IPS-18a (cell line): ENCODE results near the gene TRABD2A.

ENCODE experiments used
- H3K27ac ChIP-seq: one replicate; pipeline ENCODE4 v1.5.1; 2013; ENCODE audit warnings: low read length
- H3K27me3 ChIP-seq: one replicate; pipeline ENCODE4 v1.6.1; 2013; ENCODE audit warnings: mild to moderate bottlenecking, low read length; ENCODE audit not compliant: control insufficient read depth, insufficient read depth
- H3K36me3 ChIP-seq: one replicate; pipeline ENCODE4 v1.6.1; 2013; ENCODE audit warnings: low read depth, low read length; ENCODE audit not compliant: control insufficient read depth
- H3K4me1 ChIP-seq: one replicate; pipeline ENCODE4 v1.6.1; 2013; ENCODE audit warnings: low read depth, low read length; ENCODE audit not compliant: control insufficient read depth
- H3K4me3 ChIP-seq: one replicate; pipeline ENCODE4 v1.5.1; 2013; ENCODE audit warnings: low read length
- H3K9ac ChIP-seq: one replicate; pipeline ENCODE4 v1.6.1; 2013; ENCODE audit warnings: mild to moderate bottlenecking, low read length, moderate library complexity
- H3K9me3 ChIP-seq: one replicate; pipeline ENCODE4 v1.6.1; 2013; ENCODE audit warnings: low read depth, low read length; ENCODE audit not compliant: control insufficient read depth

Gene TRABD2A

DNA sequence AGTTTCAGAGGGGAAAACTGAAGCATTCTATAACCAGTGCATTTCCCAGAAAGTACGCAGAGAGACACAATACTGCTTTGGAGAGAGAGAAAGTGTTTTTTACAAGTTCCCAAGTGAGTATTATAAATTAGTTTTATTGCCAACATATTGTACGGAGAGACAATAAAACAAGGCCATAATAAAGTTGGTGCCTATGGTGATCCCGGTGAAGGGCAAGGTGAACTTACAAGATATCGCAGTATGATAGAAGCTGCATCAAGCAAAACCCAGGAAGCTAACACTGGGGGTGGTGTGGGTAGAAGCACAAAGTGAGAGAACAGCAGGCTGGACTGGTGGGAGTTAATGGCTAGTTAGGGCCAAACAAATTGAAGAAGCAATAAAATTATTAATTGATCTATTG, 32.1 kb upstream of the TRABD2A start:
- no peak overlapping the region for H3K9ac ChIP-seq
- H3K9me3 ChIP-seq: no peaks in the 10 kb centered on the region
- H3K27me3 ChIP-seq: no peaks in the 10 kb centered on the region
- H3K4me1 ChIP-seq: no peaks in the 10 kb centered on the region
- H3K36me3 ChIP-seq: no peaks in the 10 kb centered on the region
- H3K4me3 ChIP-seq: no peak overlapping the region
- no peak overlapping the region for H3K27ac ChIP-seq

GRCh38 chr2:84911135-84911678, 30.3 kb upstream of the TRABD2A start:
- Histone ChIP-seq H3K27me3 (no peaks in the 10 kb centered on the region), H3K4me3 (no peak overlapping the region), H3K36me3 (no peaks in the 10 kb centered on the region), H3K27ac (no peak overlapping the region), H3K4me1 (peaks cover 4% of the 10 kb centered on the region), H3K9me3 (no peaks in the 10 kb centered on the region), H3K9ac (no peak overlapping the region)

- Histone ChIP-seq H3K27me3 (peaks cover 7% of the 10 kb centered on the region), H3K9ac (no peak overlapping the region), H3K4me3 (no peak overlapping the region), H3K9me3 (no peaks in the 10 kb centered on the region), H3K36me3 (no peaks in the 10 kb centered on the region), H3K27ac (no peak overlapping the region), H3K4me1 (peaks cover 8% of the 10 kb centered on the region)
Observed at GRCh38 chr2:84908948-84909713, 28.2 kb upstream of the TRABD2A start.

DNA sequence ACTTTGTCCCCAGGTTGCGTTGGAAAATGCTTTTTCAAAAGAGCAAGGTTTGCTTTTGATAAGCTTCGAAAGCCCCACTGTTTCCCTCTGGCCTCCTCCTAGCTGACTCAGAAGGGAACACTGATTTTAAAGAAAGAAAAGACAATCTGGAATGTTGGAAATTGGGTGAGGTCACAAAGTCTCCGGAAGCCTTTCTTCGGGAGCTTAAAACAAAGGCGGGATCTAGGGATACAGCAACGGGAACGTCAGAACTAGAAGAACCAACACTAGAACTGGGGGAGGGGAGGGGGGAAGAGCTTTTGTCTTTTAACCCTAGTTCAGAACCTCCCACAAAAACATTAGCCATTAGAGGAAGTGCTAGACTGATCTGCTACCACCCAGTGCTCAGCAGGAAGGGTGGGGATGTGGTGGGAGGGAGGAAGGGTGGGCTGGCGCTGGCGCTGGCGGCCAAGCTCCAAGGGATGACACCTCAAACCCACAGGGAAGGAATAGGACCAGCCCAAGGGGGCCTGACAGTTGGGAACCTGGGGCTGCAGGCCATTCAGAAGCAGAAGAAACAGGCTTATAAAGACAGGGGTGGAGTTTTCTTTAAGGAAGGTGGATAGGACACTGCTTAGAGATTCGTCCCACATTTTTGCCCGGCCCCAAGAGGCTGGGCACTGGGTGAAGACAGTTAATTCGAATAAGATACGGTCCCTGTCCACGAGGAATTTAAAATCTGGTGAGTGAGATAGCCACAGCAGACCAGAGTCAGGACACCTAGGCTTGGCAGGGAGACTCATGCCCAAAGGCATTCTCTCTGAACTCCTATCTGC, 26.2 kb upstream of the TRABD2A start:
- H3K4me3 ChIP-seq: peak overlapping the region; percentile 90
- peaks cover 16% of the 10 kb centered on the region for H3K27me3 ChIP-seq
- no peaks in the 10 kb centered on the region for H3K36me3 ChIP-seq
- H3K27ac ChIP-seq: no peak overlapping the region
- peak overlapping the region; percentile 77 for H3K9ac ChIP-seq
- peaks cover 8% of the 10 kb centered on the region for H3K4me1 ChIP-seq
- no peaks in the 10 kb centered on the region for H3K9me3 ChIP-seq

- Histone ChIP-seq H3K9me3 (no peaks in the 10 kb centered on the region), H3K4me1 (peaks cover 8% of the 10 kb centered on the region), H3K4me3 (peak overlapping the region; percentile 90), H3K27me3 (peaks cover 16% of the 10 kb centered on the region), H3K36me3 (no peaks in the 10 kb centered on the region), H3K9ac (peak overlapping the region; percentile 77), H3K27ac (no peak overlapping the region)
Observed at GRCh38 chr2:84906108-84906899, 25.4 kb upstream of the TRABD2A start.

DNA sequence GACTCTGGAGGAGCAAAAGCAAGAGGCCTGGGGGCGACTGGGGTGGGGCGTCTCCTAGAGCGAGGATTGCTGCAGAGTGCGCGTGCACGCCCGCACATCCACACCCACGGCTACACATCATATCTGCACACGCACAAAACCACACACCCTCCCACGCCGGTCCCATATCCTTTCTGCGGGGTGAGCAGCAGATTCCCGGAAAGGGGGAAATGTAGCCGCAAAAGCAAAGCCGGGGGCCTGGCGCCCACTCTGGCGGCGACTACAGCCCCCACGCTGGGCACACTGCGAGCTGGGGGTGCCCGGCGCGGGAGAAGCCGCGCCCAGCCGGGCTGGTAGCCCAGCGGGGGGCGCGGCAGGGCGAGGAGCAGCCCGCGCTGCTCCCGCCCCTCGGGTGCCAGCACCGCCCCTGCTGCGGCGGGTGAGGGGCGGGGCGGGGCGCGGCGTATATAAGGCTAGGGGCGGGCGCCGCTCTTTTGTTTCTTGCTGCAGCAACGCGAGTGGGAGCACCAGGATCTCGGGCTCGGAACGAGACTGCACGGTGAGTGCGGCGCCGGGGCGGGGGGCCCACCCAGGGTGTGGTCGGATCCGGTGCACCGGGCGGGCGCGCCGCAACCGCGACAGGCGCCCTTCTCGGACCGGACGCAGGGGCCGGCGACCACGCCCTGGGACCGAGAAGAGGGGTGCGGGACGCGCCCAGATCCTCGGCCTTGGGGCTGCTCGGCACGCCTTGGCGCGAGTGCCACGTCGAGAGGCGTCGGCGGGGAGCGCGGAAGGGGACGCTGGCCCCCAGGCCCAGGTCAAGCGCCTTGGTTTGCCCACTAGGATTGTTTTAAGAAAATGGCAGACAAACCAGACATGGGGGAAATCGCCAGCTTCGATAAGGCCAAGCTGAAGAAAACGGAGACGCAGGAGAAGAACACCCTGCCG, 24.6 kb upstream of the TRABD2A start, which contains the start of gene TMSB10:
TSS of gene TMSB10 (plus strand) at position 476 of the 927 bp plus-strand sequence.
- Histone ChIP-seq H3K27me3 (peaks cover 16% of the 10 kb centered on the region), H3K9me3 (no peaks in the 10 kb centered on the region), H3K4me3 (peak within 1 kb of the TSS; percentile 90), H3K27ac (no peak within 1 kb of the TSS), H3K4me1 (peaks cover 8% of the 10 kb centered on the region), H3K36me3 (no peaks in the 10 kb centered on the region), H3K9ac (peak within 1 kb of the TSS; percentile 77)

- Histone ChIP-seq H3K4me3 (peak overlapping the region; percentile 90), H3K27ac (no peak overlapping the region), H3K4me1 (peaks cover 8% of the 10 kb centered on the region), H3K9me3 (no peaks in the 10 kb centered on the region), H3K27me3 (peaks cover 16% of the 10 kb centered on the region), H3K9ac (peak overlapping the region; percentile 37), H3K36me3 (no peaks in the 10 kb centered on the region)
Observed at GRCh38 chr2:84904717-84905174, 23.9 kb upstream of the TRABD2A start.

- H3K36me3 ChIP-seq: no peaks in the 10 kb centered on the region
- no peak overlapping the region for H3K27ac ChIP-seq
- peak overlapping the region; percentile 90 for H3K4me3 ChIP-seq
- peaks cover 16% of the 10 kb centered on the region for H3K27me3 ChIP-seq
- H3K9ac ChIP-seq: no peak overlapping the region
- no peaks in the 10 kb centered on the region for H3K9me3 ChIP-seq
- H3K4me1 ChIP-seq: peaks cover 8% of the 10 kb centered on the region
Observed at GRCh38 chr2:84904151-84904550, 23.3 kb upstream of the TRABD2A start.

DNA sequence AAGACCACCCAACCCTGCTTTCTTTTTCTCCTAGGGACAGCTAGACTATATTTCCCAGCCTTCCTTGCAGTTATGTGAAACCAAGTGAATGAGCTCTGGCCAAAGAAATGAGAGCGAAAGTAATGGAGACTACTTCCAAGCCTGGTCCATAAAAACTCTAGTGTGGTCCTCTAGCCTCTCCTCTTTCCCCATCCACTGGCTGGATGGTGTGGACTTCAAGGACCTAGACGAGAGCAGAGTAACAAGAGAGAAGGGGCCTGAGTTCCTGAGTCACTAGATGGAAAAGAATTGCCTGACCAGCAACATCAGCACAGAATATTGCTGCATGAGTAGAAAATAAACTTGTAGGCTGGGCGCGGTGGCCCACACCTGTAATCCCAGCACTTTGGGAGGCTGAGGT, 21.6 kb upstream of the TRABD2A start:
- no peaks in the 10 kb centered on the region for H3K9me3 ChIP-seq
- no peaks in the 10 kb centered on the region for H3K36me3 ChIP-seq
- no peak overlapping the region for H3K9ac ChIP-seq
- H3K4me3 ChIP-seq: no peak overlapping the region
- no peak overlapping the region for H3K27ac ChIP-seq
- peaks cover 7% of the 10 kb centered on the region for H3K4me1 ChIP-seq
- H3K27me3 ChIP-seq: peaks cover 16% of the 10 kb centered on the region

- Histone ChIP-seq H3K4me3 (no peak overlapping the region), H3K27ac (no peak overlapping the region), H3K9me3 (no peaks in the 10 kb centered on the region), H3K9ac (no peak overlapping the region), H3K36me3 (no peaks in the 10 kb centered on the region), H3K4me1 (peaks cover 3% of the 10 kb centered on the region), H3K27me3 (peaks cover 16% of the 10 kb centered on the region)
Observed at GRCh38 chr2:84901593-84902120, 20.8 kb upstream of the TRABD2A start.
